ENCODE results near the gene SH3RF2.
"Not testable (repeated sequence)": the region's sequence is repeated elsewhere in the genome, so short reads cannot be mapped to it uniquely, and the experiment has no call there.

SH3RF2 gene

DNA sequence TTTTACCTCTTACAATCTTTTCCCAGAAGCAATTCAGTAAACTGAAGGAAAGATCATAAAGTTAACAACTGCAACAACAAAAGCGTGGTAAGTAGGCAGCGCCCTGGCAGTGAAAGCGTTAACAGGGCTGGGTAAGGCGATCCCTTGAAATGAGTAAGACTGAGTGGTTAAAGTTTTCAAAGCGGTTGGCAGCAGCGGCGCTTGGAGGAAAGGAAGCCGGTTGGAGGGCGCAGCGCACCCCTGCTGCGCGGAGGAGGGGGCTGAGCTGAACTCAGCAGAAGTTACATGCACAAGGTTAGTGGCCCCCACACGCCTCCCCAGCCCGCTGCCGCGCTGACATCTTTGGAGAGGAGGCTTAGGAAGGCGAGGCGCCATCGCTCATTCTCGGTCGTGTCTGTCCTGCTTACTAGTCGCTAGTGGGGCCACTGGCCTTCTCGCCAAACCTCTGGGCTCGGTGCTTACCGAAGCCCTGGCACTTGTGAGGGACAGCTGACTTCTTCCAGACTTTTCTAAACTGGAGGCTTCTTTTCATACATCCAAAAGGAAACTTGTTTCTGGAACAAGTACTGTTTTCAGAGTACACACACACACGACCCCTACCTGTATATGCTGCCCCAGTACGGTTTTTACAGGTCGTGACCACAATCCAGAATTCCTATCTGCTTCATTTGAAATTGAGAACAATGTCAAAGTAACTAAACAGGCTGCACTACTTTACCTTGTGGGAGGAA lies at the start of gene SH3RF2:
SH3RF2 (plus strand) TSS at position 178 of the 731 bp plus-strand sequence. CDS start 1,351 bp downstream, outside the sequence.
- DNase-seq = peak; percentile 85

- DNase-seq = peak; percentile 5
These were observed 49.2 kb upstream of the SH3RF2 start for GRCh38 chr5:145887217-145887616.

- peak; percentile 52 for DNase-seq
These were observed 48.3 kb upstream of the SH3RF2 start for GRCh38 chr5:145887976-145888574.

- DNase-seq = no peak
These were observed 46.8 kb upstream of the SH3RF2 start for GRCh38 chr5:145889611-145890010.

- not testable (repeated sequence) for DNase-seq
These were observed 45.0 kb upstream of the SH3RF2 start for GRCh38 chr5:145891378-145891777.

DNA sequence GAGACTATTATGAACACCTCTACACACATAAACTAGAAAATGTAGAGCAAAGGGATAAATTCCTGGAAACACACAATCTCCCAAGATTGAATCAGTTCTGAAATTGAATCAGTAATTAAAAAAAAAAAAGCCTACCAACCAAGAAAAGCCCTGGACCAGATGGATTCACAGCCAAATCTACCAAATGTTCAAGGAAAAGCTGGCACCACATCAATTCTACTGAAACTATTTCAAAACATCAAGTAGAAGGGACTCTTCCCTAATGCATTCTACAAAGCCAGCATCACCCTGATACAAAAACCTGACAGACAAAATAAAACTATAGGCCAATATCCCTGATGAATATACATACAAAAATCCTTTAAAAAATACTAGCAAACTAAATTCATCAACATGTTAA lies 38.2 kb upstream of the SH3RF2 start:
- DNase-seq = no peak

DNA sequence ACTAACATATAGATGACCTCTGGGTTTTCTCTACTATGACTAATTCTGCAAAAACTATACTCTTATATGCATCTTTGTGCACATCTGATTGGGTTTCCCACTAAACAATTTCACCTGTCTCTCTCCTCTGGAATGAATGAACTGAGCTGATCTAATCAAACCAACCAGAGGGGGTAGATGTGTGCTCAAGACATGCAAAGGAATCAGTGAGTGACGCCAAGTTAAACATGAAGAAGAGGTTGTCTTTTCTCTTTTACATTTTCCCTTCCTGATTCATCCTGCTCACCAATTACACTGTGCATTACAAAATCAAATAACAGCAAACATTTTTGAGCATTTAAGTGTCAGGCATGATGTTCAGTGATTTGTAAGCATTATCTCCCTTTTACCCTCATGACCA lies 34.0 kb upstream of the SH3RF2 start:
- peak; percentile 58 for DNase-seq

- no peak for DNase-seq
These were observed 33.3 kb upstream of the SH3RF2 start for GRCh38 chr5:145903113-145903512.

- DNase-seq = peak; percentile 65
These were observed 32.5 kb upstream of the SH3RF2 start for GRCh38 chr5:145903867-145904266.

DNA sequence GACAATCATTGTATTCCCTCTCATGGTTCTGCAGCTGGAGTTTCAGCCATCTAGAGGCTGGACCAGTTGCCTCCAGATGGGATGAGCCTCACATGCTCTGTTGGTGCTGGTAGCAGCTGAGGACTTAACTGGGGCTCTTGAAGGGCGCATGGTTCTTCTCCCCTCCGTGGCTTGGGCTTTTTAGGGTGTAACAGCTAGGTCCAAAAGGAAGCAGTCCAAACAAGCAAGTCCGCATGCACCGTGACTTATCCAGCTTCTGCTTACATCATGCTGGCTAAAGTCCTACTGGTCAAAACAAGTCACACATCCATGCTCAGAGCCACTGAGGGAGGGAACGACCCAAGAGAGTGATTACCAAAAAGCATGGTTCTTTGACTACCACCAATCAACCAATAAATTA lies 31.6 kb upstream of the SH3RF2 start:
- DNase-seq = no peak

DNA sequence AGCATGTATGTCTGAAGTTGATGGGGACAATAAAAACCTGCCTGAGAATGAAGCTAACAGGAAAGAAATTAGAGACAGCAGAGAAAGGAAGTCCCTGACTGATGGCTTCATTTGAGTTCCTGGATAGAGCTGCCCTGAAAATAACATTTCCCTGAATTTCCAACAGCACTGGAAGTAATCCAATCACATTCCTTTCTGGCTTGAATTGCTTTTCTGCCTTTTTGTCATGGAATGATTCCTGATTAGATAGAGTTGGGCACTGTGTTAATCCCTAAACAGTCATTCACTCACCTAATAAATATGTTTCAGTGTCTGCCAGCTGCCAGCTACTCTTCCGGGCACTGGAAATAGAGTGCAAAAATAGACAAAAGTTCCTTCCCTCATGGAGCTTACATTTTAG lies 30.0 kb upstream of the SH3RF2 start:
- peak; percentile 53 for DNase-seq

GRCh38 chr5:145908206-145908960 lies 28.0 kb upstream of the SH3RF2 start:
- DNase-seq = no peak

- no peak for DNase-seq
These were observed 25.2 kb upstream of the SH3RF2 start for GRCh38 chr5:145911164-145911563.

DNA sequence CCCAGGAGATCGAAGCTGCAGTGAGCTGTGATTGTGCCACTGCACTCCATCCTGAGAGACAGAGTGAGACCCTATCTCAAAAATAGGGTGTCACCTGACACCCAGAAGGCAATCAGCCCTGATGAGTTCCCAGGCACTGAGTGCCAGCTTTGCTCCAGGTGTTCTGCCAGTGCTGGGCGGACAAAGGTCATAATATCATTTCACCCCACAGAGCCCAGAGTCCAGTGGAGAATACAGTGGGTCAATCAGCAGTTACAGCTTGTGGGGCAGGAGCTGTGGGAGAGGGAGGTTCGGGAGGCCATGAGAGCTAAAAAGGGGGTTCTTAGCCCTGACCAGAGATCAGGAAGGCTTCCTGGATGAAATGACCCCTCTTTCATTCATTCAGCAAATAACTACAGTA lies 24.4 kb upstream of the SH3RF2 start:
- no peak for DNase-seq

GRCh38 chr5:145912594-145912993 lies 23.8 kb upstream of the SH3RF2 start:
- no peak for DNase-seq

- no peak for DNase-seq
These were observed 22.7 kb upstream of the SH3RF2 start for GRCh38 chr5:145913701-145914100.

- no peak for DNase-seq
These were observed 20.3 kb upstream of the SH3RF2 start for GRCh38 chr5:145915970-145916638.

DNA sequence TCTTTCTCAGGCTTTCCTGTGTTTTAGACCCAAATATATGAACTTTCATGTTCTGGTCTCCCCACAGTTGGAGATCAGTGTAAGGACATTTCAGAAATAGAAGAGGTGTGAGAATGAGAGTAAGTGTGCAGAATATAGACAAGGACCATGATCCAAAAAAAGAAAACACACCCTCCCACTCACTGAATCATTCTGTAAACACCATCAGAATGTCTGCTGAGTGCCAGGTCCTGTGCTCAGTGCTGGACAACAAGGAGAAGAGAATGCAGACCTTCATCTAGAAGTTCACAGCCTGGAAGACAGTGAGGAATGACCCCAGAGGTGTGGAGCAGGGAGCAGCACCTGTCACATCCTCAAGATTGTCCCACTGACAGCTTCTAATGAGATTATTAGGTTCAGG lies 19.1 kb upstream of the SH3RF2 start:
- no peak for DNase-seq

DNA sequence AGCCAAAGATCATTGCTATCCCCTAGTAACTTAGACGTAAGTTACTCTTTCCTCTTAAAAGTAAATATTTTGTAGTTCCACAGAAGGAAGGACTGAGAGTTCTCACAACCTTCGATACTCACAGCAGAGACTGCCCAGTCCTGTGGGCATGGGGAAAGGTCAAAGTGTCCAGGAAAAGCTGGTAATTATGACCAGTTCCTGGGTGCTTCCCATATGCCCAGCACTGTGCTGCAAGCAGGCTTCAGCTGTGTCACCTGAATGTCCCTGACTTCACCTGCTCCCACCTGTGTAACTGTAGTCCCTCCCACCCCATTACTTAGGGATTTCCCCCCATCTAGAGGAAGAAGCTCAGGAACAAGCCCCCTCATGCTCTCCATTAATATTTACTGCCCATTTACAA lies 18.0 kb upstream of the SH3RF2 start:
- DNase-seq = no peak

- no peak for DNase-seq
These were observed 17.0 kb upstream of the SH3RF2 start for GRCh38 chr5:145919413-145919812.

DNA sequence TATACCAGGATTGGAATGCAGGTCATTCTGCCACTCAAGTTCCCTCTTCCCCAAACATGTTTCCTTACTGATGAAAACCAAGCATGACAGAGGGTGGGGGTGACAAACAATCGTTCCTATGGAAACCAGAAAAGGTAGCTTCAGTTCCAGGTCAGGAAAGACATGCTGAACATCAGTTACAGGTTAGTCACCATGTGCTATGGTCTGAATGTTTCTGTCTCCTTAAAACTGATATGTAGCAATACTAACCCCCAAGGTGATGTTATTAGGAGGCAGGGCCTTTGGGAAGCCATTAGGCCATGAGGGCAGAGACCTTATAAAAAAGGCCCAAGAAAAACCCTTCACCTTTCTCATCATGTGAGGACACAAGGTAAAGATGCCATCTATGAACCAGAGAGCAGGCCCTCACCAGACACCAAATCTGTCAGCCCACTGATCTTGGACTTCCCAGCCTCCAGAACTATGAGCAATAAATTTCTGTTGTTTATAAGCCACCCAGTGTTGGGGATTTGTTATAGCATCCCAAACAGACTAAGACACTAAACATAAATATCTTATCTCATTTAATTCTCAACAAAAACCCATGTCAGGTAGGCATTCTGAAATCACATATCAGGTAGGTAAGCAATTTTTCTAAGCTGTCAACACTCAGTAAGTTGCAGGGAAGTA lies 15.7 kb upstream of the SH3RF2 start:
- no peak for DNase-seq

- DNase-seq = no peak
These were observed 15.2 kb upstream of the SH3RF2 start for GRCh38 chr5:145921211-145921610.

- no peak for DNase-seq
These were observed 14.3 kb upstream of the SH3RF2 start for GRCh38 chr5:145922059-145922458.

Data from fibroblast of skin of right biceps (primary cell).